ENCODE measurements around the gene SMTN. TPM values are rescaled to one million over a fixed set of nuclear protein-coding genes. Genes with fewer than 3 reads are reported as not detected.
A peak's percentile ranks its signal among the peaks of the same experiment; 100 is the strongest.

Gene SMTN
- total RNA-seq, 4 donors from 2014 or later: 42.3 to 54.6 (median 50.5) TPM

GRCh38 chr22:31122532-31123291 is 41.6 kb downstream of the SMTN start, which contains the start of gene INPP5J:
Gene INPP5J (plus strand): TSS chr22:31122966. CDS start chr22:31123015, 49 bp downstream.
- Histone ChIP-seq H3K27me3 (no peaks in the 10 kb centered on the region), H3K27ac (no peak within 1 kb of the TSS), H3K9me3 (no peaks in the 10 kb centered on the region), H3K4me3 (peak within 1 kb of the TSS; percentile 31), H3K36me3 (no peaks in the 10 kb centered on the region), H3K4me1 (peaks cover 20% of the 10 kb centered on the region)
- no peak for TF ChIP-seq POLR2A (IDR thresholded peaks at IDR 0.05)
- no peak for TF ChIP-seq EP300 (IDR thresholded peaks at IDR 0.05)
- TF ChIP-seq POLR2AphosphoS5 (IDR thresholded peaks at IDR 0.05): no peak
- TF ChIP-seq CTCF (IDR thresholded peaks at IDR 0.05): no peak
- DNase-seq (ENCODE audit: low spot score in 2 of 2): no peak
- WGBS: 42% methylated on average over 4 of the region's 10 CpGs

DNA sequence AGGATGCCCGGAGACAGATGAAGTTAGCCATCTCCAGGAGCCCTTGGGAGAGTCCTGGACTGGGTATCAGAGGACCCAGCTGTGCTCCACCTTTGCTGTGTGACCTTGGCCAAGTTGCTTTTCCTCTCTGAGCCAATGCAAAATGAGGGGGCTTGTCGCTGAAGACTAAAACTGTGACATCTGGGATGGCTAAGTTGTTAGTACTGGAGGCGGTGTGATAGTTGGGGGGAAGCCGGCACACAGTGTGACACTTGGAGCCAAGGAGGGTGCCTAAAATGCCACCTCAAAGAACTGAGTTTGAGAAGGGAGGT is 42.1 kb downstream of the SMTN start:
- no peaks in the 10 kb centered on the region for H3K9me3 ChIP-seq
- H3K4me3 ChIP-seq: peak overlapping the region; percentile 31
- no peak overlapping the region for H3K27ac ChIP-seq
- H3K36me3 ChIP-seq: no peaks in the 10 kb centered on the region
- 82% methylated on average over 4 of the region's 4 CpGs for WGBS
- no peaks in the 10 kb centered on the region for H3K27me3 ChIP-seq
- peaks cover 20% of the 10 kb centered on the region for H3K4me1 ChIP-seq
- no peak for DNase-seq (ENCODE audit: low spot score in 2 of 2)
- TF ChIP-seq POLR2A (IDR thresholded peaks at IDR 0.05) (no peak), CTCF (IDR thresholded peaks at IDR 0.05) (no peak), POLR2AphosphoS5 (IDR thresholded peaks at IDR 0.05) (no peak), EP300 (IDR thresholded peaks at IDR 0.05) (no peak)

DNA sequence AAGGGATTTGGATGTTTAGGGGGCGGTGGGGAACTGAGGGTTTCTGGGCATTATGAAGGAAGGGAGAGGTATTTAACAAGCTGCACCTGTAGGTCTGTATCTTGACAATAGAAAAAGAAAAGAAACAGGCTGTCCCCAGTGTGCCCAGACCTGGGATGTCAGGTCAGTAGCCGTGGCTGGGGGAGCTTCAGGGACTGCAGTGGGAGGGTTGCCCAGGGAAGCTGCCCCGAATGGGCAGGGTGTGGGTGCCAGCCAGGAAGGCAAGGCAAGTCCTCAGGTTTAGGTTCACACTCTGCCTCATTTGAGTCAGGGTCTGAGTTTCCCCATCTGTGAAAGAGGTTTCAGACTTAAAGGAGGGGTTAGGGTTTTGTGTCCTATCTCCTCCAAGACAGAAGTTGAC is 43.2 kb downstream of the SMTN start:
- no peak overlapping the region for H3K4me3 ChIP-seq
- TF ChIP-seq EP300 (IDR thresholded peaks at IDR 0.05): no peak
- no peak for TF ChIP-seq CTCF (IDR thresholded peaks at IDR 0.05)
- TF ChIP-seq POLR2AphosphoS5 (IDR thresholded peaks at IDR 0.05): no peak
- TF ChIP-seq POLR2A (IDR thresholded peaks at IDR 0.05): no peak
- no peaks in the 10 kb centered on the region for H3K36me3 ChIP-seq
- no peaks in the 10 kb centered on the region for H3K9me3 ChIP-seq
- no peak overlapping the region for H3K27ac ChIP-seq
- H3K4me1 ChIP-seq: peaks cover 20% of the 10 kb centered on the region
- no peaks in the 10 kb centered on the region for H3K27me3 ChIP-seq
- no peak for DNase-seq (ENCODE audit: low spot score in 2 of 2)
- WGBS: 65% methylated on average over 3 of the region's 3 CpGs

DNA sequence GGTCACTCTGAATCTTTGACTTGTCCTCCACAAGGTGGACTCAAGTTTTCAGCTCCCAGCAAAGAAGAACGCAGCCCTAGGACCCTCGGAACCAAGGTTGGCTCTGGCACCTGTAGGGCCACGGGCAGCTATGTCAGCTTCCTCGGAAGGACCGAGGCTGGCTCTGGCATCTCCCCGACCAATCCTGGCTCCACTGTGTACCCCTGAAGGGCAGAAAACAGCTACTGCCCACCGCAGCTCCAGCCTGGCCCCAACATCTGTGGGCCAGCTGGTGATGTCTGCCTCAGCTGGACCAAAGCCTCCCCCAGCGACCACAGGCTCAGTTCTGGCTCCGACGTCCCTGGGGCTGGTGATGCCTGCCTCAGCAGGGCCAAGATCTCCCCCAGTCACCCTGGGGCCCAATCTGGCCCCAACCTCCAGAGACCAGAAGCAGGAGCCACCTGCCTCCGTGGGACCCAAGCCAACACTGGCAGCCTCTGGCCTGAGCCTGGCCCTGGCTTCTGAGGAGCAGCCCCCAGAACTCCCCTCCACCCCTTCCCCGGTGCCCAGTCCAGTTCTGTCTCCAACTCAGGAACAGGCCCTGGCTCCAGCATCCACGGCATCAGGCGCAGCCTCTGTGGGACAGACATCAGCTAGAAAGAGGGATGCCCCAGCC is 43.8 kb downstream of the SMTN start:
- no peak for TF ChIP-seq POLR2AphosphoS5 (IDR thresholded peaks at IDR 0.05)
- TF ChIP-seq EP300 (IDR thresholded peaks at IDR 0.05): no peak
- no peak for TF ChIP-seq CTCF (IDR thresholded peaks at IDR 0.05)
- TF ChIP-seq POLR2A (IDR thresholded peaks at IDR 0.05): no peak
- no peak overlapping the region for H3K4me3 ChIP-seq

GRCh38 chr22:31125521-31126117 is 44.5 kb downstream of the SMTN start:
- peaks cover 20% of the 10 kb centered on the region for H3K4me1 ChIP-seq
- WGBS: 85% methylated on average over 12 of the region's 12 CpGs
- no peak overlapping the region for H3K4me3 ChIP-seq
- no peak overlapping the region for H3K27ac ChIP-seq
- no peak for TF ChIP-seq POLR2AphosphoS5 (IDR thresholded peaks at IDR 0.05)
- TF ChIP-seq POLR2A (IDR thresholded peaks at IDR 0.05): no peak
- H3K36me3 ChIP-seq: no peaks in the 10 kb centered on the region
- DNase-seq (ENCODE audit: low spot score in 2 of 2): no peak
- no peaks in the 10 kb centered on the region for H3K27me3 ChIP-seq
- no peaks in the 10 kb centered on the region for H3K9me3 ChIP-seq

More for the DNA sequence above, 43.8 kb downstream of the SMTN start:
- DNase-seq (ENCODE audit: low spot score in 2 of 2): no peak
- Histone ChIP-seq H3K27ac (no peak overlapping the region), H3K9me3 (no peaks in the 10 kb centered on the region), H3K27me3 (no peaks in the 10 kb centered on the region), H3K4me1 (peaks cover 20% of the 10 kb centered on the region), H3K36me3 (no peaks in the 10 kb centered on the region)
- WGBS: 72% methylated on average over 9 of the region's 14 CpGs

All from suprapubic skin (tissue), 4 donors.